KMS-11 (cell line): ENCODE results near the gene FREM1.

Experiments used
- H2AFZ ChIP-seq: fragments of 200-600 bp; sonication (generic); 2 replicates; pipeline ENCODE4 v1.6.1; 2016; ENCODE audit warnings: antibody characterized with exemption, mixed run types, low read depth
- H3K27ac ChIP-seq: fragments of 200-600 bp; sonication (generic); 2 replicates; pipeline ENCODE4 v1.6.1; 2016; ENCODE audit warnings: mild to moderate bottlenecking, mixed run types
- H3K27me3 ChIP-seq: fragments of 200-600 bp; sonication (generic); 2 replicates; pipeline ENCODE4 v1.6.1; 2017; ENCODE audit warnings: mild to moderate bottlenecking, low read depth, mixed run types, moderate library complexity; ENCODE audit not compliant: insufficient read depth
- H3K36me3 ChIP-seq: fragments of 200-600 bp; sonication (generic); 2 replicates; pipeline ENCODE4 v1.6.1; 2017; ENCODE audit warnings: mild to moderate bottlenecking, mixed run types; ENCODE audit not compliant: insufficient read depth
- H3K4me1 ChIP-seq: fragments of 200-600 bp; sonication (generic); 2 replicates; pipeline ENCODE4 v1.6.1; 2016; ENCODE audit warnings: mild to moderate bottlenecking, low read depth, mixed run types; ENCODE audit not compliant: poor library complexity, severe bottlenecking
- H3K4me2 ChIP-seq: fragments of 200-600 bp; sonication (generic); 2 replicates; pipeline ENCODE4 v1.7.0; 2016; ENCODE audit warnings: mild to moderate bottlenecking, mixed run types
- H3K4me3 ChIP-seq: fragments of 200-600 bp; sonication (generic); IDR thresholded peaks from 2 replicates; pipeline ENCODE4 v1.6.1; 2017; ENCODE audit warnings: low read depth, low read length, mixed read lengths; ENCODE audit not compliant: insufficient read depth
- H3K79me2 ChIP-seq: fragments of 200-600 bp; sonication (generic); 2 replicates; pipeline ENCODE4 v1.6.1; 2016; ENCODE audit warnings: low read depth, mixed run types; ENCODE audit not compliant: insufficient read depth
- H3K9ac ChIP-seq: fragments of 200-600 bp; sonication (generic); 2 replicates; pipeline ENCODE4 v1.6.1; 2016; ENCODE audit warnings: mild to moderate bottlenecking, mixed run types
- H4K20me1 ChIP-seq: fragments of 200-600 bp; sonication (generic); 2 replicates; pipeline ENCODE4 v1.6.1; 2016; ENCODE audit warnings: mild to moderate bottlenecking, mixed run types; ENCODE audit not compliant: insufficient read depth
- CTCF ChIP-seq: fragments of 200-600 bp; sonication (generic); conservative IDR thresholded peaks from 2 replicates; pipeline ENCODE4 v1.6.1; 2017; ENCODE audit warnings: low read depth, mild to moderate bottlenecking, antibody characterized with exemption, low read length, moderate library complexity, mixed read lengths

FREM1 gene

GRCh38 chr9:14790628-14791027 lies 119.6 kb downstream of the FREM1 start:
- no peak overlapping the region for H3K4me2 ChIP-seq
- H3K79me2 ChIP-seq, result no peaks in the 10 kb centered on the region
- H3K9ac ChIP-seq, result no peak overlapping the region
- no peaks in the 10 kb centered on the region for H3K4me1 ChIP-seq
- H4K20me1 ChIP-seq, result no peaks in the 10 kb centered on the region
- H3K36me3 ChIP-seq, result no peaks in the 10 kb centered on the region
- H3K27me3 ChIP-seq, result no peaks in the 10 kb centered on the region
- H2AFZ ChIP-seq, result no peak overlapping the region
- H3K4me3 ChIP-seq, result no peak overlapping the region
- H3K27ac ChIP-seq, result no peak overlapping the region
- no peak for TF ChIP-seq CTCF

GRCh38 chr9:14788846-14789245 lies 121.4 kb downstream of the FREM1 start:
- Histone ChIP-seq H3K9ac (no peak overlapping the region), H3K36me3 (no peaks in the 10 kb centered on the region), H3K27me3 (no peaks in the 10 kb centered on the region), H3K27ac (no peak overlapping the region), H3K4me3 (no peak overlapping the region), H3K79me2 (no peaks in the 10 kb centered on the region), H2AFZ (no peak overlapping the region), H3K4me1 (no peaks in the 10 kb centered on the region), H4K20me1 (no peaks in the 10 kb centered on the region), H3K4me2 (no peak overlapping the region)
- no peak for TF ChIP-seq CTCF

GRCh38 chr9:14783358-14783757 lies 126.9 kb downstream of the FREM1 start:
- Histone ChIP-seq H3K4me1 (no peaks in the 10 kb centered on the region), H3K79me2 (no peaks in the 10 kb centered on the region), H3K9ac (no peak overlapping the region), H3K36me3 (no peaks in the 10 kb centered on the region), H3K4me2 (no peak overlapping the region), H2AFZ (no peak overlapping the region), H4K20me1 (no peaks in the 10 kb centered on the region), H3K27me3 (no peaks in the 10 kb centered on the region), H3K4me3 (no peak overlapping the region), H3K27ac (no peak overlapping the region)
- no peak for TF ChIP-seq CTCF

GRCh38 chr9:14782286-14783051 lies 127.8 kb downstream of the FREM1 start:
- Histone ChIP-seq H3K36me3 (no peaks in the 10 kb centered on the region), H3K4me3 (no peak overlapping the region), H3K9ac (no peak overlapping the region), H2AFZ (no peak overlapping the region), H3K4me2 (no peak overlapping the region), H4K20me1 (no peaks in the 10 kb centered on the region), H3K4me1 (no peaks in the 10 kb centered on the region), H3K79me2 (no peaks in the 10 kb centered on the region), H3K27ac (no peak overlapping the region), H3K27me3 (no peaks in the 10 kb centered on the region)
- TF ChIP-seq CTCF, result no peak
